K562 (cell line): ENCODE results near the gene VENTX. TPM values are rescaled to one million over a fixed set of nuclear protein-coding genes. Genes with fewer than 3 reads are reported as not detected.

ENCODE experiments used
- ATAC-seq: fragments of 200-7000 bp; cut with Tn5 transposase; 3 replicates; pipeline ENCODE4 v1.9.1; 2020; ENCODE audit warnings: moderate library complexity
- BruUV-seq: library from RNA; stranded (reverse); fragments of 400-500 nt; replicated peaks from 2 replicates; lab custom pipeline; 2021; lab: Mats Ljungman, UMichigan
- CTCF ChIA-PET: fragments of 300-600 bp; formaldehyde crosslinking; extraction: SDS; loops from one replicate; lab custom pipeline; 2021; ENCODE audit warnings: low intra/inter-chr PET ratio; lab: Yijun Ruan, JAX
- POLR2A ChIA-PET: fragments of 300-600, 350-650 bp; sonication (Branson Sonifier 250); formaldehyde crosslinking; extraction: SDS; loops from one replicate; lab custom pipeline; 2021; ENCODE audit warnings: antibody characterized with exemption, inconsistent platforms; lab: Yijun Ruan, JAX
- DNase-seq, 4 experiments: peaks; one replicate each; pipeline versions ENCODE4 v3.0.0 to v3.0.0-alpha.2; 2011 to 2018; ENCODE audit warnings: low spot score in 3 of 4, mixed read lengths in 3 of 4; ENCODE audit errors: extremely low read depth in 1 of 4
- FAIRE-seq: peaks from 2 replicates; lab custom pipeline; 2011; peaks lifted over from hg19 to GRCh38; lab: Jason Lieb, UNC
- H2AFZ ChIP-seq: 2 replicates; pipeline ENCODE4 v1.6.0; 2011; ENCODE audit warnings: low read depth, low read length, control low read depth, inconsistent platforms
- H3K27ac ChIP-seq: fragments of 200-600 bp; 3 replicates; pipeline ENCODE4 v1.8.0; 2011; ENCODE audit warnings: low read depth, mild to moderate bottlenecking, control low read depth, inconsistent platforms, low read length, moderate library complexity, mixed read lengths; ENCODE audit errors: extremely low read depth
- H3K27me3 ChIP-seq, 2 experiments: fragments of 300-600 bp in 1 of 2; 2 replicates in 1 of 2; 3 replicates in 1 of 2; pipeline versions ENCODE4 v1.6.0 to v1.8.0; 2011; ENCODE audit warnings: inconsistent platforms in 2 of 2, low read length in 2 of 2, mild to moderate bottlenecking in 1 of 2, mixed read lengths in 1 of 2, moderate library complexity in 1 of 2; ENCODE audit not compliant: control insufficient read depth in 2 of 2, insufficient read depth in 2 of 2
- H3K36me3 ChIP-seq: fragments of 300-600 bp; 3 replicates; pipeline ENCODE4 v1.8.0; 2011; ENCODE audit warnings: mild to moderate bottlenecking, low read length, inconsistent platforms; ENCODE audit not compliant: control insufficient read depth, insufficient read depth
- H3K4me1 ChIP-seq, 2 experiments: fragments of 200-600 bp in 1 of 2; replicated peaks in 1 of 2; 2 replicates in 1 of 2; 3 replicates in 1 of 2; pipeline versions ENCODE4 v1.5.1 to v1.8.0; 2011; ENCODE audit warnings: inconsistent platforms in 2 of 2, low read length in 2 of 2, mild to moderate bottlenecking in 1 of 2, mixed read lengths in 1 of 2, moderate library complexity in 1 of 2; ENCODE audit not compliant: control insufficient read depth in 2 of 2, insufficient read depth in 2 of 2
- H3K4me2 ChIP-seq: 2 replicates; pipeline ENCODE4 v1.6.1; 2011; ENCODE audit warnings: low read length, control low read depth, inconsistent platforms, mixed read lengths; ENCODE audit not compliant: insufficient read depth
- H3K4me3 ChIP-seq: fragments of 200-600 bp; sonication (generic), shearing (Covaris generic); 2 replicates; pipeline ENCODE4 v1.5.1; 2016; ENCODE audit warnings: control low read depth, inconsistent platforms
- H3K79me2 ChIP-seq: fragments of 200-600 bp; 3 replicates; pipeline ENCODE4 v1.8.0; 2011; ENCODE audit warnings: low read length, inconsistent platforms; ENCODE audit not compliant: control insufficient read depth, insufficient read depth
- H3K9ac ChIP-seq, 2 experiments: 2 replicates each; pipeline versions ENCODE4 v1.6.0 to v1.6.1; 2011; ENCODE audit warnings: low read depth in 2 of 2, low read length in 2 of 2, control low read depth in 1 of 2, inconsistent platforms in 1 of 2, mild to moderate bottlenecking in 1 of 2, mixed read lengths in 1 of 2; ENCODE audit not compliant: insufficient read depth in 1 of 2
- H3K9me1 ChIP-seq: one replicate; pipeline ENCODE4 v1.6.0; 2011; ENCODE audit warnings: inconsistent platforms, mild to moderate bottlenecking, low read length, moderate library complexity; ENCODE audit not compliant: control insufficient read depth, insufficient read depth
- H3K9me3 ChIP-seq: replicated peaks from 2 replicates; pipeline ENCODE4 v1.5.1; 2011; ENCODE audit warnings: low read depth, low read length, inconsistent platforms; ENCODE audit not compliant: control insufficient read depth, insufficient read depth
- H4K20me1 ChIP-seq: replicated peaks from 2 replicates; pipeline ENCODE4 v1.6.1; 2011; ENCODE audit warnings: low read length, inconsistent platforms, mixed read lengths; ENCODE audit not compliant: control insufficient read depth, insufficient read depth
- BCOR ChIP-seq: fragments of 450-650 bp; IDR thresholded peaks from 2 replicates; pipeline ENCODE4 v1.6.1; 2016
- BRD4 ChIP-seq: fragments of 200-600 bp; sonication (generic); IDR thresholded peaks from 2 replicates; pipeline ENCODE4 v1.6.1; 2017; ENCODE audit warnings: inconsistent platforms
- CREBBP ChIP-seq: IDR thresholded peaks from one replicate; pipeline ENCODE4 v1.6.1; 2012; ENCODE audit warnings: low read depth, mild to moderate bottlenecking, control low read depth, inconsistent platforms, low read length
- GABPB1 ChIP-seq: sonication (generic); formaldehyde crosslinking; IDR thresholded peaks from 2 replicates; pipeline ENCODE4 v1.8.0; 2022; ENCODE audit warnings: mild to moderate bottlenecking, missing genetic modification reagents
- GATAD2B ChIP-seq: fragments of 450-650 bp; IDR thresholded peaks from 2 replicates; pipeline ENCODE4 v1.6.1; 2017; ENCODE audit warnings: mild to moderate bottlenecking, borderline replicate concordance
- HEY1 ChIP-seq: fragments of 250-450 bp; sonication (Bioruptor Pico); IDR thresholded peaks from 2 replicates; pipeline ENCODE4 v1.5.0; 2020; ENCODE audit warnings: mild to moderate bottlenecking, moderate library complexity, borderline replicate concordance
- IRF2 ChIP-seq: sonication (generic); formaldehyde crosslinking; IDR thresholded peaks from 2 replicates; pipeline ENCODE4 v1.8.1; 2022; ENCODE audit warnings: mild to moderate bottlenecking, missing genetic modification reagents
- JUNB ChIP-seq: fragments of 450-650 bp; formaldehyde crosslinking; conservative IDR thresholded peaks from 2 replicates; pipeline ENCODE4 v1.4.0; 2020; ENCODE audit warnings: mild to moderate bottlenecking
- KDM1A ChIP-seq, 2 experiments: fragments of 450-650 bp; IDR thresholded peaks; 2 replicates each; pipeline ENCODE4 v1.6.1; 2016; ENCODE audit warnings: mild to moderate bottlenecking in 2 of 2
- KDM5B ChIP-seq: fragments of 200-600 bp; sonication (generic); IDR thresholded peaks from 2 replicates; pipeline ENCODE4 v1.6.1; 2012; ENCODE audit warnings: low read depth, mild to moderate bottlenecking, moderate library complexity, low read length, control low read depth, inconsistent platforms; ENCODE audit not compliant: insufficient replicate concordance
- NFIX ChIP-seq: fragments of 250-450 bp; sonication (Bioruptor Pico); IDR thresholded peaks from 2 replicates; pipeline ENCODE4 v1.4.0; 2020; ENCODE audit warnings: low read depth, mild to moderate bottlenecking, moderate library complexity
- SMAD1 ChIP-seq: fragments of 150-350 bp; IDR thresholded peaks from 2 replicates; pipeline ENCODE4 v1.6.1; 2014; ENCODE audit warnings: low read length, low read depth; ENCODE audit not compliant: partially characterized antibody
- SMAD3 ChIP-seq: fragments of 450-650 bp; formaldehyde crosslinking; conservative IDR thresholded peaks from 2 replicates; pipeline ENCODE4 v1.4.0; 2020; ENCODE audit warnings: mild to moderate bottlenecking
- ZC3H11A ChIP-seq: IDR thresholded peaks from 2 replicates; pipeline ENCODE4 v1.6.1; 2012; ENCODE audit warnings: low read depth, low read length, improper control_type of control experiment
- ZNF134 ChIP-seq: fragments of 250-450 bp; sonication (Bioruptor Pico); conservative IDR thresholded peaks from 2 replicates; pipeline ENCODE4 v1.4.0; 2020
- ZNF23 ChIP-seq: fragments of 250-450 bp; sonication (Bioruptor Pico); IDR thresholded peaks from 2 replicates; pipeline ENCODE4 v1.4.0; 2020; ENCODE audit warnings: mild to moderate bottlenecking
- whole genome bisulfite sequencing: fragments of 100-300 bp; shearing (Covaris generic); methylation state at CpG from one replicate; pipeline ENCODE4 v1.1.6; 2016; ENCODE audit warnings: low coverage, mixed read lengths; ENCODE audit not compliant: insufficient coverage; ENCODE audit errors: missing lambda C conversion rate; 5-methylcytosine and 5-hydroxymethylcytosine counted together
- in situ Hi-C: fragments of 300-500 bp; cut with MboI; formaldehyde crosslinking; loops from 4 replicates; pipeline ENCODE4 v1.15.0; 2018; ENCODE audit warnings: inconsistent platforms, mixed read lengths
- intact Hi-C: fragments of 100-400 bp; cut with micrococcal nuclease; formaldehyde crosslinking; loops from 2 replicates; pipeline ENCODE4 v1.14.2; 2022
- polyA plus RNA-seq, 8 experiments: library from polyadenylated mRNA; depleted of rRNA in 4 of 8; stranded (reverse) in 5 of 8; unstranded in 3 of 8; fragments of >200 nt; fragmentation: Nextera tagmentation in 2 of 8; fragmentation: Illumina TruSeq in 1 of 8; extraction: Ambion mirVana in 2 of 8; extraction: Trizol in 1 of 8; gene quantifications; 2 replicates each; pipeline versions ENCODE4 v1.2.1 to v1.2.3, GENCODE V29; 2011 to 2014; ENCODE audit warnings: inconsistent platforms in 1 of 8, missing spikeins in 1 of 8
- total RNA-seq, 7 experiments: library from RNA; depleted of rRNA in 6 of 7; stranded (reverse); fragments of >200 nt in 6 of 7; fragmentation: Illumina TruSeq in 2 of 7; extraction: Trizol in 2 of 7; gene quantifications; 2 replicates each; pipeline versions ENCODE4 v1.2.1 to v1.2.3, GENCODE V29; 2011 to 2021; ENCODE audit warnings: low replicate concordance in 1 of 7
- TF ChIP-seq, protein P1 (sequence below): IDR thresholded peaks from 2 replicates; pipeline ENCODE4 v1.6.1; 2011; ENCODE audit warnings: borderline replicate concordance, low read depth, mild to moderate bottlenecking, moderate library complexity, low read length; ENCODE audit not compliant: insufficient read depth, poor library complexity, severe bottlenecking
- TF ChIP-seq, protein P2 (sequence below): fragments of 250-450 bp; sonication (Bioruptor Pico); IDR thresholded peaks from 2 replicates; pipeline ENCODE4 v1.4.0; 2020

The VENTX gene
- total and polyA plus RNA-seq, 9 of the 15 experiments (the other 6 are each of a cell fraction or from before 2014, with no cell fraction given): 0.07 to 0.70 (median 0.20) TPM; not detected in 1

DNA sequence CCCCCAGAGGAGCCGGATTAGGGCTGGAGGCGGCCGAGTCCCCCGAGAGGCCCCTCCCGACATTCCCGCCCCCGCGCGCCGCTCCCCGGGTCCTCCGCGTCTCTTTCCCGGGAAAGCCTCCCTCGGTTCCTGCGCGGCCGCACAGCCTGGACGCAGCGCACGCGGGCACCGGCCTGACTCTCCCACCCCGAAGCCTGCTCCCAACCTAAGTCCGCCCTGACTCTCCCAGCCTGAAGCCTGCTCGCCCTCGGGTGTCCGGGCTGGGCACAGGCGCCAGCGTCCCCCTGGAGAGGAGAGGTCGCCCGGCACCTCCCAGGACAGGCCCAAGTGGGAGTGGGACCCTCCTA lies 441 bp upstream of the VENTX start (continued):
- TF ChIP-seq, protein P1, sequence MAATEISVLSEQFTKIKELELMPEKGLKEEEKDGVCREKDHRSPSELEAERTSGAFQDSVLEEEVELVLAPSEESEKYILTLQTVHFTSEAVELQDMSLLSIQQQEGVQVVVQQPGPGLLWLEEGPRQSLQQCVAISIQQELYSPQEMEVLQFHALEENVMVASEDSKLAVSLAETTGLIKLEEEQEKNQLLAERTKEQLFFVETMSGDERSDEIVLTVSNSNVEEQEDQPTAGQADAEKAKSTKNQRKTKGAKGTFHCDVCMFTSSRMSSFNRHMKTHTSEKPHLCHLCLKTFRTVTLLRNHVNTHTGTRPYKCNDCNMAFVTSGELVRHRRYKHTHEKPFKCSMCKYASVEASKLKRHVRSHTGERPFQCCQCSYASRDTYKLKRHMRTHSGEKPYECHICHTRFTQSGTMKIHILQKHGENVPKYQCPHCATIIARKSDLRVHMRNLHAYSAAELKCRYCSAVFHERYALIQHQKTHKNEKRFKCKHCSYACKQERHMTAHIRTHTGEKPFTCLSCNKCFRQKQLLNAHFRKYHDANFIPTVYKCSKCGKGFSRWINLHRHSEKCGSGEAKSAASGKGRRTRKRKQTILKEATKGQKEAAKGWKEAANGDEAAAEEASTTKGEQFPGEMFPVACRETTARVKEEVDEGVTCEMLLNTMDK: no peak
- TF ChIP-seq GATAD2B (no peak), HEY1 (CRISPR knock-in tag) (no peak), BRD4 (no peak), KDM1A (IDR thresholded peaks at IDR 0.05) (no peak), ZNF23 (no peak)

DNA sequence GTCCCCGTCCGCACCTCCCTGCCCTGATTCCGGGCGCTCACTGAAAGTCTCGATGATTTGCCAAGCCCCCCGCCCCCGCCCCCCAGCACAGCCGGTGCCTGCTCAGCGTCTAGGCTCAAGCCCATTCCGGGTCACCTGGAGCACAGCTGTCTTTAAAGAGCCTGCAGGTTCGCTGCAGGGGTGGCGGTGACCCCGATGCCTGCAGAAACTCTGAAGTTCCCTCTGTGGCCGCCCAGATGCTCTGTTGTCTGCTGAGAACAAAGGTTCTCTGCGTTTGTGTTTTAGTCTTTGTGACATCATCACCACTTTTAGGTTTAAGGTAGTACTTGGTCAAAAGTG lies 780 bp downstream of the VENTX start:
- POLR2A ChIA-PET: no interaction called here
- no peak overlapping the region for H3K4me3 ChIP-seq
- 40% methylated on average over 5 of the region's 15 CpGs for WGBS

More for the DNA sequence above, 780 bp downstream of the VENTX start:
- intact Hi-C loops: no loop called here
- FAIRE-seq (no peak), ATAC-seq (no peak), DNase-seq (no peak)
- CTCF ChIA-PET: no interaction called here
- Histone ChIP-seq H3K9me1 (no peaks in the 10 kb centered on the region), H3K79me2 (no peaks in the 10 kb centered on the region), H3K36me3 (no peaks in the 10 kb centered on the region), H2AFZ (no peak overlapping the region), H4K20me1 (no peaks in the 10 kb centered on the region), H3K4me1 (peaks cover 5 to 58% of the 10 kb centered on the region in 2 experiments), H3K9me3 (no peaks in the 10 kb centered on the region), H3K27ac (no peak overlapping the region), H3K9ac (no peak overlapping the region), H3K27me3 (no peaks in the 10 kb centered on the region), H3K4me2 (no peak overlapping the region)
- in situ Hi-C loops: no loop called here
- TF ChIP-seq GABPB1 (CRISPR knock-in tag): no peak
- no peak for TF ChIP-seq BCOR
- no peak for TF ChIP-seq SMAD3 (CRISPR knock-in tag)
- TF ChIP-seq, protein P2, sequence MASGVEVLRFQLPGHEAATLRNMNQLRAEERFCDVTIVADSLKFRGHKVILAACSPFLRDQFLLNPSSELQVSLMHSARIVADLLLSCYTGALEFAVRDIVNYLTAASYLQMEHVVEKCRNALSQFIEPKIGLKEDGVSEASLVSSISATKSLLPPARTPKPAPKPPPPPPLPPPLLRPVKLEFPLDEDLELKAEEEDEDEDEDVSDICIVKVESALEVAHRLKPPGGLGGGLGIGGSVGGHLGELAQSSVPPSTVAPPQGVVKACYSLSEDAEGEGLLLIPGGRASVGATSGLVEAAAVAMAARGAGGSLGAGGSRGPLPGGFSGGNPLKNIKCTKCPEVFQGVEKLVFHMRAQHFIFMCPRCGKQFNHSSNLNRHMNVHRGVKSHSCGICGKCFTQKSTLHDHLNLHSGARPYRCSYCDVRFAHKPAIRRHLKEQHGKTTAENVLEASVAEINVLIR (CRISPR knock-in tag): no peak
- TF ChIP-seq JUNB (CRISPR knock-in tag): no peak
- no peak for TF ChIP-seq IRF2
- no peak for TF ChIP-seq ZC3H11A
- no peak for TF ChIP-seq KDM5B
- no peak for TF ChIP-seq CREBBP
- no peak for TF ChIP-seq NFIX (CRISPR knock-in tag)
- no peak for TF ChIP-seq ZNF134 (CRISPR knock-in tag)
- TF ChIP-seq SMAD1: no peak
- no TSS peak for BruUV-seq
